HEK293 (cell line): ENCODE data around the gene HMGN4.
A peak's percentile ranks its signal among the peaks of the same experiment; 100 is the strongest.

Experiments
- BCL11A ChIP-seq: fragments of 450-650 bp; formaldehyde crosslinking; IDR thresholded peaks from 2 replicates; pipeline ENCODE4 v1.5.1; 2016; ENCODE audit warnings: low read depth, missing biosample characterization, missing genetic modification characterization
- GLI4 ChIP-seq: fragments of 450-650 bp; formaldehyde crosslinking; IDR thresholded peaks from 2 replicates; pipeline ENCODE4 v1.5.1; 2016; ENCODE audit warnings: missing biosample characterization, missing genetic modification characterization
- IKZF3 ChIP-seq: fragments of 450-650 bp; IDR thresholded peaks from 2 replicates; pipeline ENCODE4 v1.5.0; 2018; ENCODE audit warnings: missing biosample characterization, mild to moderate bottlenecking, missing genetic modification characterization, moderate library complexity
- KLF17 ChIP-seq: fragments of 450-650 bp; formaldehyde crosslinking; IDR thresholded peaks from 2 replicates; pipeline ENCODE4 v1.5.1; 2016; ENCODE audit warnings: missing biosample characterization, missing genetic modification characterization
- KLF8 ChIP-seq: fragments of 450-650 bp; formaldehyde crosslinking; IDR thresholded peaks from 2 replicates; pipeline ENCODE4 v1.5.1; 2016; ENCODE audit warnings: missing biosample characterization, missing genetic modification characterization
- PRDM4 ChIP-seq: fragments of 450-650 bp; formaldehyde crosslinking; IDR thresholded peaks from 2 replicates; pipeline ENCODE4 v1.5.1; 2017; ENCODE audit warnings: missing biosample characterization, missing genetic modification characterization
- SCRT2 ChIP-seq: fragments of 450-650 bp; formaldehyde crosslinking; IDR thresholded peaks from 2 replicates; pipeline ENCODE4 v1.5.1; 2016; ENCODE audit warnings: missing biosample characterization, missing genetic modification characterization
- ZBTB8A ChIP-seq: fragments of 450-650 bp; formaldehyde crosslinking; IDR thresholded peaks from 2 replicates; pipeline ENCODE4 v1.5.1; 2016; ENCODE audit warnings: missing biosample characterization, missing genetic modification characterization
- ZIC2 ChIP-seq: fragments of 450-650 bp; formaldehyde crosslinking; IDR thresholded peaks from 2 replicates; pipeline ENCODE4 v1.5.1; 2016; ENCODE audit warnings: missing biosample characterization, missing genetic modification characterization
- ZNF202 ChIP-seq: fragments of 450-650 bp; formaldehyde crosslinking; IDR thresholded peaks from 2 replicates; pipeline ENCODE4 v1.5.1; 2016; ENCODE audit warnings: missing biosample characterization, missing genetic modification characterization, borderline replicate concordance
- ZNF23 ChIP-seq: fragments of 450-650 bp; formaldehyde crosslinking; IDR thresholded peaks from 2 replicates; pipeline ENCODE4 v1.5.1; 2016; ENCODE audit warnings: missing biosample characterization, missing genetic modification characterization, borderline replicate concordance
- ZNF302 ChIP-seq: fragments of 450-650 bp; formaldehyde crosslinking; IDR thresholded peaks from 2 replicates; pipeline ENCODE4 v1.5.1; 2016; ENCODE audit warnings: missing biosample characterization, missing genetic modification characterization, low read depth
- ZNF335 ChIP-seq: fragments of 450-650 bp; formaldehyde crosslinking; conservative IDR thresholded peaks from 2 replicates; pipeline ENCODE4 v1.5.1; 2016; ENCODE audit warnings: missing biosample characterization, missing genetic modification characterization
- ZNF37A ChIP-seq: fragments of 450-650 bp; IDR thresholded peaks from 2 replicates; pipeline ENCODE4 v1.5.1; 2018; ENCODE audit warnings: missing biosample characterization, missing genetic modification characterization
- ZNF433 ChIP-seq: fragments of 450-650 bp; formaldehyde crosslinking; IDR thresholded peaks from 2 replicates; pipeline ENCODE4 v1.5.1; 2016; ENCODE audit warnings: missing biosample characterization, missing genetic modification characterization, low read depth
- ZNF549 ChIP-seq: fragments of 450-650 bp; IDR thresholded peaks from 2 replicates; pipeline ENCODE4 v1.5.1; 2018; ENCODE audit warnings: missing biosample characterization, missing genetic modification characterization, mild to moderate bottlenecking, inconsistent platforms, moderate library complexity
- ZNF558 ChIP-seq: fragments of 450-650 bp; formaldehyde crosslinking; IDR thresholded peaks from 2 replicates; pipeline ENCODE4 v1.5.1; 2016; ENCODE audit warnings: missing biosample characterization, missing genetic modification characterization
- ZNF629 ChIP-seq: fragments of 450-650 bp; formaldehyde crosslinking; IDR thresholded peaks from 2 replicates; pipeline ENCODE4 v1.5.1; 2017; ENCODE audit warnings: missing biosample characterization, missing genetic modification characterization
- ZNF701 ChIP-seq: fragments of 450-650 bp; formaldehyde crosslinking; IDR thresholded peaks from 2 replicates; pipeline ENCODE4 v1.5.1; 2016; ENCODE audit warnings: missing biosample characterization, missing genetic modification characterization
- ZNF707 ChIP-seq: fragments of 450-650 bp; formaldehyde crosslinking; IDR thresholded peaks from 2 replicates; pipeline ENCODE4 v1.5.1; 2016; ENCODE audit warnings: missing biosample characterization, missing genetic modification characterization
- ZNF837 ChIP-seq: fragments of 450-650 bp; formaldehyde crosslinking; IDR thresholded peaks from 2 replicates; pipeline ENCODE4 v1.5.1; 2016; ENCODE audit warnings: missing biosample characterization, missing genetic modification characterization
- ZSCAN30 ChIP-seq: fragments of 450-650 bp; IDR thresholded peaks from 2 replicates; pipeline ENCODE4 v1.5.1; 2018; ENCODE audit warnings: missing biosample characterization, mild to moderate bottlenecking, missing genetic modification characterization, moderate library complexity
- TF ChIP-seq, protein P1 (sequence below): fragments of 450-650 bp; formaldehyde crosslinking; IDR thresholded peaks from 2 replicates; pipeline ENCODE4; 2016; ENCODE audit warnings: missing biosample characterization, missing genetic modification characterization
- TF ChIP-seq, protein P2 (sequence below): fragments of 450-650 bp; formaldehyde crosslinking; IDR thresholded peaks from 2 replicates; pipeline ENCODE4 v1.5.1; 2016; ENCODE audit warnings: missing biosample characterization, missing genetic modification characterization
- TF ChIP-seq, protein P3 (sequence below): fragments of 450-650 bp; formaldehyde crosslinking; IDR thresholded peaks from 2 replicates; pipeline ENCODE4 v1.5.1; 2016; ENCODE audit warnings: missing biosample characterization, missing genetic modification characterization
- TF ChIP-seq, protein P4 (sequence below): fragments of 450-650 bp; formaldehyde crosslinking; IDR thresholded peaks from 2 replicates; pipeline ENCODE4 v1.5.1; 2016; ENCODE audit warnings: missing biosample characterization, missing genetic modification characterization

Gene HMGN4

DNA sequence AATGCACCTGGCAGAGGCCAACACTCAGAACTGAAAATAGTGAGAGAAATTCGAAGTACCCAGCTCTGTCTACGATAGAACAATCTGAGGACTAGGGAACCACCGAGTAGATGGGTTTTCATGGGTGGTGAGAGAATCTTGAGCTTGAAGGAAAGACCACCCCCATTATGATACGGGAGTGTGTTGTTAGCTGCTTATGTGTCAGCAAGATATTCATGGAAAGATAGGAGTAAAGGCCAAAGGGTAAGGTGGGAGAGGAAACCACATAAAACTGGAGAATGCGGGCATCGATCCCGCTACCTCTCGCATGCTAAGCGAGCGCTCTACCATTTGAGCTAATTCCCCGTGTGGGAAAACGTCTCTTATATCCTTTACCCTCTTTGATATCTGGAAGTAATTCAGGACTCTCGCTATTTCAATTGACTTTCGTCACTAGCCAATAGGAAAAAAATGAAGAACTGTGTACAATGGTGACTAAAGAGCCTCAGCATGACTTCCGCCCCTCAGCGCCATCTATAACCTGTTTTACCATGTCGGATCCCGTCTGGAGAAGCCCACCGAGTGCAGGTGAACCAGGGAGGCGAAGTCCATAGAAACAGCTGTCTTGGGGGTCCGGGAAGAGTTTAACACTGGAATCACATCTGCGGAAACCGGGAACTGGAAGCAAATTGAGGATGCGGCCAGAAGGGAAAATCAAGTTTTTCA is 33.6 kb downstream of the HMGN4 start (continued):
- no peak for TF ChIP-seq ZNF433 (tag by site-specific recombination)
- TF ChIP-seq, protein P1, sequence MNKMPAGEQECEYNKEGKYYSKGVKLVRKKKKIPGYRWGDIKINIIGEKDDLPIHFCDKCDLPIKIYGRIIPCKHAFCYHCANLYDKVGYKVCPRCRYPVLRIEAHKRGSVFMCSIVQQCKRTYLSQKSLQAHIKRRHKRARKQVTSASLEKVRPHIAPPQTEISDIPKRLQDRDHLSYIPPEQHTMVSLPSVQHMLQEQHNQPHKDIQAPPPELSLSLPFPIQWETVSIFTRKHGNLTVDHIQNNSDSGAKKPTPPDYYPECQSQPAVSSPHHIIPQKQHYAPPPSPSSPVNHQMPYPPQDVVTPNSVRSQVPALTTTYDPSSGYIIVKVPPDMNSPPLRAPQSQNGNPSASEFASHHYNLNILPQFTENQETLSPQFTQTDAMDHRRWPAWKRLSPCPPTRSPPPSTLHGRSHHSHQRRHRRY, result no peak
- peak; percentile 96 for TF ChIP-seq ZSCAN30
- no peak for TF ChIP-seq ZNF837 (tag by site-specific recombination)
- TF ChIP-seq BCL11A (tag by site-specific recombination), result peak; percentile 96
- TF ChIP-seq, protein P2, sequence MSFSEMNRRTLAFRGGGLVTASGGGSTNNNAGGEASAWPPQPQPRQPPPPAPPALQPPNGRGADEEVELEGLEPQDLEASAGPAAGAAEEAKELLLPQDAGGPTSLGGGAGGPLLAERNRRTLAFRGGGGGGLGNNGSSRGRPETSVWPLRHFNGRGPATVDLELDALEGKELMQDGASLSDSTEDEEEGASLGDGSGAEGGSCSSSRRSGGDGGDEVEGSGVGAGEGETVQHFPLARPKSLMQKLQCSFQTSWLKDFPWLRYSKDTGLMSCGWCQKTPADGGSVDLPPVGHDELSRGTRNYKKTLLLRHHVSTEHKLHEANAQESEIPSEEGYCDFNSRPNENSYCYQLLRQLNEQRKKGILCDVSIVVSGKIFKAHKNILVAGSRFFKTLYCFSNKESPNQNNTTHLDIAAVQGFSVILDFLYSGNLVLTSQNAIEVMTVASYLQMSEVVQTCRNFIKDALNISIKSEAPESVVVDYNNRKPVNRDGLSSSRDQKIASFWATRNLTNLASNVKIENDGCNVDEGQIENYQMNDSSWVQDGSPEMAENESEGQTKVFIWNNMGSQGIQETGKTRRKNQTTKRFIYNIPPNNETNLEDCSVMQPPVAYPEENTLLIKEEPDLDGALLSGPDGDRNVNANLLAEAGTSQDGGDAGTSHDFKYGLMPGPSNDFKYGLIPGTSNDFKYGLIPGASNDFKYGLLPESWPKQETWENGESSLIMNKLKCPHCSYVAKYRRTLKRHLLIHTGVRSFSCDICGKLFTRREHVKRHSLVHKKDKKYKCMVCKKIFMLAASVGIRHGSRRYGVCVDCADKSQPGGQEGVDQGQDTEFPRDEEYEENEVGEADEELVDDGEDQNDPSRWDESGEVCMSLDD (tag by site-specific recombination), result no peak
- TF ChIP-seq ZNF707, result no peak
- peak; percentile 57 for TF ChIP-seq KLF8 (tag by site-specific recombination)
- no peak for TF ChIP-seq ZNF549
- TF ChIP-seq, protein P3, sequence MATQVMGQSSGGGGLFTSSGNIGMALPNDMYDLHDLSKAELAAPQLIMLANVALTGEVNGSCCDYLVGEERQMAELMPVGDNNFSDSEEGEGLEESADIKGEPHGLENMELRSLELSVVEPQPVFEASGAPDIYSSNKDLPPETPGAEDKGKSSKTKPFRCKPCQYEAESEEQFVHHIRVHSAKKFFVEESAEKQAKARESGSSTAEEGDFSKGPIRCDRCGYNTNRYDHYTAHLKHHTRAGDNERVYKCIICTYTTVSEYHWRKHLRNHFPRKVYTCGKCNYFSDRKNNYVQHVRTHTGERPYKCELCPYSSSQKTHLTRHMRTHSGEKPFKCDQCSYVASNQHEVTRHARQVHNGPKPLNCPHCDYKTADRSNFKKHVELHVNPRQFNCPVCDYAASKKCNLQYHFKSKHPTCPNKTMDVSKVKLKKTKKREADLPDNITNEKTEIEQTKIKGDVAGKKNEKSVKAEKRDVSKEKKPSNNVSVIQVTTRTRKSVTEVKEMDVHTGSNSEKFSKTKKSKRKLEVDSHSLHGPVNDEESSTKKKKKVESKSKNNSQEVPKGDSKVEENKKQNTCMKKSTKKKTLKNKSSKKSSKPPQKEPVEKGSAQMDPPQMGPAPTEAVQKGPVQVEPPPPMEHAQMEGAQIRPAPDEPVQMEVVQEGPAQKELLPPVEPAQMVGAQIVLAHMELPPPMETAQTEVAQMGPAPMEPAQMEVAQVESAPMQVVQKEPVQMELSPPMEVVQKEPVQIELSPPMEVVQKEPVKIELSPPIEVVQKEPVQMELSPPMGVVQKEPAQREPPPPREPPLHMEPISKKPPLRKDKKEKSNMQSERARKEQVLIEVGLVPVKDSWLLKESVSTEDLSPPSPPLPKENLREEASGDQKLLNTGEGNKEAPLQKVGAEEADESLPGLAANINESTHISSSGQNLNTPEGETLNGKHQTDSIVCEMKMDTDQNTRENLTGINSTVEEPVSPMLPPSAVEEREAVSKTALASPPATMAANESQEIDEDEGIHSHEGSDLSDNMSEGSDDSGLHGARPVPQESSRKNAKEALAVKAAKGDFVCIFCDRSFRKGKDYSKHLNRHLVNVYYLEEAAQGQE (tag by site-specific recombination), result peak; percentile 47; the same call in 1 of the 2 replicates
- TF ChIP-seq ZBTB8A (tag by site-specific recombination), result peak; percentile 68
- TF ChIP-seq ZNF23 (tag by site-specific recombination), result no peak
- TF ChIP-seq ZNF629 (tag by site-specific recombination), result peak; percentile 87
- peak; percentile 83 for TF ChIP-seq ZNF558 (tag by site-specific recombination)
- TF ChIP-seq ZIC2 (tag by site-specific recombination), result no peak
- no peak for TF ChIP-seq ZNF302 (tag by site-specific recombination)
- TF ChIP-seq PRDM4 (tag by site-specific recombination), result no peak
- TF ChIP-seq ZNF701 (tag by site-specific recombination), result no peak
- TF ChIP-seq GLI4 (tag by site-specific recombination), result peak; percentile 73; the same call in 1 of the 2 replicates
- TF ChIP-seq ZNF335 (tag by site-specific recombination), result no peak; the same call in 1 of the 2 replicates
- TF ChIP-seq KLF17, result peak; percentile 87
- TF ChIP-seq SCRT2, result peak; percentile 24; the same call in 1 of the 2 replicates
- TF ChIP-seq, protein P4, sequence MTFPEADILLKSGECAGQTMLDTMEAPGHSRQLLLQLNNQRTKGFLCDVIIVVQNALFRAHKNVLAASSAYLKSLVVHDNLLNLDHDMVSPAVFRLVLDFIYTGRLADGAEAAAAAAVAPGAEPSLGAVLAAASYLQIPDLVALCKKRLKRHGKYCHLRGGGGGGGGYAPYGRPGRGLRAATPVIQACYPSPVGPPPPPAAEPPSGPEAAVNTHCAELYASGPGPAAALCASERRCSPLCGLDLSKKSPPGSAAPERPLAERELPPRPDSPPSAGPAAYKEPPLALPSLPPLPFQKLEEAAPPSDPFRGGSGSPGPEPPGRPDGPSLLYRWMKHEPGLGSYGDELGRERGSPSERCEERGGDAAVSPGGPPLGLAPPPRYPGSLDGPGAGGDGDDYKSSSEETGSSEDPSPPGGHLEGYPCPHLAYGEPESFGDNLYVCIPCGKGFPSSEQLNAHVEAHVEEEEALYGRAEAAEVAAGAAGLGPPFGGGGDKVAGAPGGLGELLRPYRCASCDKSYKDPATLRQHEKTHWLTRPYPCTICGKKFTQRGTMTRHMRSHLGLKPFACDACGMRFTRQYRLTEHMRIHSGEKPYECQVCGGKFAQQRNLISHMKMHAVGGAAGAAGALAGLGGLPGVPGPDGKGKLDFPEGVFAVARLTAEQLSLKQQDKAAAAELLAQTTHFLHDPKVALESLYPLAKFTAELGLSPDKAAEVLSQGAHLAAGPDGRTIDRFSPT (tag by site-specific recombination), result peak; percentile 96
- TF ChIP-seq ZNF202 (tag by site-specific recombination), result no peak
- peak; percentile 99 for TF ChIP-seq IKZF3
- TF ChIP-seq ZNF37A, result no peak; the same call in 1 of the 2 replicates
